Diencephalon (tissue), 1 donor: ENCODE measurements around the gene APBB3. TPM values are rescaled to one million over a fixed set of nuclear protein-coding genes. Genes with fewer than 3 reads are reported as not detected.

Source experiments
- small RNA-seq: library from RNA; depleted of rRNA; stranded (forward); fragments of <200 nt; gene quantifications from one replicate; pipeline ENCODE3, GENCODE V24; 2014
- total RNA-seq: library from RNA; depleted of rRNA; stranded (reverse); fragments of >200 nt; gene quantifications from one replicate; pipeline ENCODE4 v1.2.3, GENCODE V29; 2014

The APBB3 gene
- total RNA-seq, result 29.8 TPM

GRCh38 chr5:140564196-140565023 is at the start of gene APBB3, which contains the start of gene SLC35A4:
Gene APBB3, minus strand, starts transcription at chr5:140564598. Its CDS starts 353 bp downstream, at chr5:140564245.
Gene SLC35A4, plus strand, starts transcription at chr5:140564828. Its CDS starts 2,342 bp downstream, at chr5:140567170.

GRCh38 chr5:140557136-140557805 is 7.1 kb downstream of the APBB3 start, which contains the start of gene SRA1:
Gene SRA1, minus strand, starts transcription at chr5:140557473. Its CDS starts 21 bp downstream, at chr5:140557452.

GRCh38 chr5:140547508-140548299 is 16.7 kb downstream of the APBB3 start, which contains the start of gene EIF4EBP3:
Gene EIF4EBP3, plus strand, starts transcription at chr5:140547662. Its CDS starts 76 bp downstream, at chr5:140547738.

Small RNA genes lying within 50 kb of the gene (small RNA-seq; reads per million reads assigned to genes)
- gene RF00279 (not detected), gene RF00443 (not detected)

Other genes with a start within 250 kb of the APBB3 start
- gene HBEGF, start 218.0 kb downstream of the APBB3 start, total RNA-seq, result 18.2 TPM
- 0.23 TPM for gene SLC4A9, start 204.4 kb downstream of the APBB3 start, total RNA-seq
- gene ANKHD1, start 162.8 kb downstream of the APBB3 start, total RNA-seq, result 88.6 TPM
- not detected for gene EIF4EBP3, start 16.9 kb downstream of the APBB3 start, total RNA-seq
- 23.8 TPM for gene SRA1, start 7.1 kb downstream of the APBB3 start, total RNA-seq
- gene SLC35A4, start 230 bp upstream of the APBB3 start, total RNA-seq, result 9.7 TPM
- 12.9 TPM for gene CD14, start 68.6 kb upstream of the APBB3 start, total RNA-seq
- 4.6 TPM for gene TMCO6, start 74.9 kb upstream of the APBB3 start, total RNA-seq
- 37.1 TPM for gene NDUFA2, start 83.0 kb upstream of the APBB3 start, total RNA-seq
- 78.4 TPM for gene IK, start 83.2 kb upstream of the APBB3 start, total RNA-seq
- gene WDR55, start 100.3 kb upstream of the APBB3 start, total RNA-seq, result 13.4 TPM
- gene DND1, start 109.0 kb upstream of the APBB3 start, total RNA-seq, result 0.69 TPM
- 68.0 TPM for gene HARS1, start 126.8 kb upstream of the APBB3 start, total RNA-seq
- gene HARS2, start 126.9 kb upstream of the APBB3 start, total RNA-seq, result 28.1 TPM
- gene ZMAT2, start 135.8 kb upstream of the APBB3 start, total RNA-seq, result 42.9 TPM
- 13.8 TPM for gene PCDHA1, start 221.5 kb upstream of the APBB3 start, total RNA-seq
- gene PCDHA2, start 230.3 kb upstream of the APBB3 start, total RNA-seq, result 10.4 TPM
- gene PCDHA3, start 236.5 kb upstream of the APBB3 start, total RNA-seq, result 20.1 TPM
- 15.0 TPM for gene PCDHA4, start 242.5 kb upstream of the APBB3 start, total RNA-seq